ENCODE data around the gene FNTB.

FNTB gene

GRCh38 chr14:64966976-64967375 is 19.7 kb upstream of the FNTB start:
- no peak overlapping the region for H3K4me3 ChIP-seq (ENCODE audit: low read depth, low read length)
- TF ChIP-seq CTCF (IDR thresholded peaks at IDR 0.05; ENCODE audit: low read depth, low read length), result no peak
- in situ Hi-C loops (cut with HindIII; ENCODE audit: low sequenced_read_pairs), result no loop called here
- no peak for DNase-seq (ENCODE audit: low read depth, low spot score)

GRCh38 chr14:64968167-64968566 is 18.5 kb upstream of the FNTB start:
- no peak for DNase-seq (ENCODE audit: low read depth, low spot score)
- TF ChIP-seq CTCF (IDR thresholded peaks at IDR 0.05; ENCODE audit: low read depth, low read length), result no peak
- in situ Hi-C loops (cut with HindIII; ENCODE audit: low sequenced_read_pairs), result no loop called here
- no peak overlapping the region for H3K4me3 ChIP-seq (ENCODE audit: low read depth, low read length)

GRCh38 chr14:64968651-64969050 is 18.0 kb upstream of the FNTB start:
- in situ Hi-C loops (cut with HindIII; ENCODE audit: low sequenced_read_pairs), result no loop called here
- peak; percentile 17 for TF ChIP-seq CTCF (IDR thresholded peaks at IDR 0.05; ENCODE audit: low read depth, low read length)
- DNase-seq (ENCODE audit: low read depth, low spot score), result peak; percentile 69
- no peak overlapping the region for H3K4me3 ChIP-seq (ENCODE audit: low read depth, low read length)

- no peak for DNase-seq (ENCODE audit: low read depth, low spot score)
- in situ Hi-C loops (cut with HindIII; ENCODE audit: low sequenced_read_pairs), result no loop called here
- no peak for TF ChIP-seq CTCF (IDR thresholded peaks at IDR 0.05; ENCODE audit: low read depth, low read length)
Observed at GRCh38 chr14:64970041-64970440, 16.7 kb upstream of the FNTB start.

GRCh38 chr14:64970776-64971477 is 15.8 kb upstream of the FNTB start:
- in situ Hi-C loops (cut with HindIII; ENCODE audit: low sequenced_read_pairs), result no loop called here
- DNase-seq (ENCODE audit: low read depth, low spot score), result no peak
- H3K4me3 ChIP-seq (ENCODE audit: low read depth, low read length), result peak overlapping the region; percentile 71
- no peak for TF ChIP-seq CTCF (IDR thresholded peaks at IDR 0.05; ENCODE audit: low read depth, low read length)

More at GRCh38 chr14:64970041-64970440, 16.7 kb upstream of the FNTB start:
- no peak overlapping the region for H3K4me3 ChIP-seq (ENCODE audit: low read depth, low read length)

GRCh38 chr14:64971491-64971942 is 15.2 kb upstream of the FNTB start:
- in situ Hi-C loops (cut with HindIII; ENCODE audit: low sequenced_read_pairs), result no loop called here
- TF ChIP-seq CTCF (IDR thresholded peaks at IDR 0.05; ENCODE audit: low read depth, low read length), result no peak
- DNase-seq (ENCODE audit: low read depth, low spot score), result no peak
- peak overlapping the region; percentile 71 for H3K4me3 ChIP-seq (ENCODE audit: low read depth, low read length)
